ENCODE measurements around the gene C1orf226. TPM values are rescaled to one million over a fixed set of nuclear protein-coding genes. Genes with fewer than 3 reads are reported as not detected.

C1orf226 gene
- total and polyA plus RNA-seq, 10 of the 15 experiments (the other 5 are each of a cell fraction or from before 2014, with no cell fraction given): not detected

- no peak overlapping the region for H3K4me3 ChIP-seq
- H3K36me3 ChIP-seq (ENCODE audit: control insufficient read depth in 2 of 2, insufficient read depth in 2 of 2, low read length in 1 of 2): no peaks in the 10 kb centered on the region
- TF ChIP-seq YY1 (IDR thresholded peaks at IDR 0.05; ENCODE audit: low read depth, low read length): no peak
- TF ChIP-seq ATF3 (IDR thresholded peaks at IDR 0.05; ENCODE audit: borderline replicate concordance, extremely low read depth, low read depth, low read length): no peak
- TF ChIP-seq REST (IDR thresholded peaks at IDR 0.05; ENCODE audit: low read depth, low read length): no peak
- no peak for TF ChIP-seq NFYB (IDR thresholded peaks at IDR 0.05; ENCODE audit: insufficient read depth, low read depth, low read length)
- TF ChIP-seq CHD2 (IDR thresholded peaks at IDR 0.05; ENCODE audit: borderline replicate concordance, low read depth, low read length): no peak
- TF ChIP-seq FOXK2 (IDR thresholded peaks at IDR 0.05): no peak
- TF ChIP-seq HCFC1 (IDR thresholded peaks at IDR 0.05; ENCODE audit: low read length): no peak
- no peak for TF ChIP-seq MYC (IDR thresholded peaks at IDR 0.05; ENCODE audit: insufficient read depth, insufficient read length, insufficient replicate concordance, low read length, severe bottlenecking)
- no peak for TF ChIP-seq ZNF274 (IDR thresholded peaks at IDR 0.05; ENCODE audit: insufficient read depth, insufficient read length)
- TF ChIP-seq BRCA1 (IDR thresholded peaks at IDR 0.05; ENCODE audit: low read depth, low read length): no peak
- no peak for TF ChIP-seq RFX5 (IDR thresholded peaks at IDR 0.05; ENCODE audit: low read depth, low read length)
- TF ChIP-seq, protein P1, sequence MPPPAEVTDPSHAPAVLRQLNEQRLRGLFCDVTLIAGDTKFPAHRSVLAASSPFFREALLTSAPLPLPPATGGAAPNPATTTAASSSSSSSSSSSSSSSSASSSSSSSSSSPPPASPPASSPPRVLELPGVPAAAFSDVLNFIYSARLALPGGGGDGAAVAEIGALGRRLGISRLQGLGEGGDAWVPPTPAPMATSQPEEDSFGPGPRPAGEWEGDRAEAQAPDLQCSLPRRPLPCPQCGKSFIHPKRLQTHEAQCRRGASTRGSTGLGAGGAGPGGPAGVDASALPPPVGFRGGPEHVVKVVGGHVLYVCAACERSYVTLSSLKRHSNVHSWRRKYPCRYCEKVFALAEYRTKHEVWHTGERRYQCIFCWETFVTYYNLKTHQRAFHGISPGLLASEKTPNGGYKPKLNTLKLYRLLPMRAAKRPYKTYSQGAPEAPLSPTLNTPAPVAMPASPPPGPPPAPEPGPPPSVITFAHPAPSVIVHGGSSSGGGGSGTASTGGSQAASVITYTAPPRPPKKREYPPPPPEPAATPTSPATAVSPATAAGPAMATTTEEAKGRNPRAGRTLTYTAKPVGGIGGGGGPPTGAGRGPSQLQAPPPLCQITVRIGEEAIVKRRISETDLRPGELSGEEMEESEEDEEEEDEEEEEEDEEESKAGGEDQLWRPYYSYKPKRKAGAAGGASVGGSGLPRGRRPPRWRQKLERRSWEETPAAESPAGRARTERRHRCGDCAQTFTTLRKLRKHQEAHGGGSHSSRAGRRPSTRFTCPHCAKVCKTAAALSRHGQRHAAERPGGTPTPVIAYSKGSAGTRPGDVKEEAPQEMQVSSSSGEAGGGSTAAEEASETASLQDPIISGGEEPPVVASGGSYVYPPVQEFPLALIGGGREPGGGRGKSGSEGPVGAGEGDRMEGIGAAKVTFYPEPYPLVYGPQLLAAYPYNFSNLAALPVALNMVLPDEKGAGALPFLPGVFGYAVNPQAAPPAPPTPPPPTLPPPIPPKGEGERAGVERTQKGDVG (CRISPR knock-in tag; IDR thresholded peaks at IDR 0.05): no peak
- no peak for TF ChIP-seq RAD21 (IDR thresholded peaks at IDR 0.05; ENCODE audit: insufficient read depth, low read depth, low read length)
- H4K20me1 ChIP-seq (ENCODE audit: control insufficient read depth, insufficient read depth): no peaks in the 10 kb centered on the region
- no peak overlapping the region for H3K27ac ChIP-seq (ENCODE audit: control insufficient read depth, insufficient read depth)
- no peak for DNase-seq (ENCODE audit: low read depth, low spot score)
- no peak overlapping the region for H3K9ac ChIP-seq (ENCODE audit: control insufficient read depth, insufficient read depth, low read length)
- intact Hi-C loops (cut with micrococcal nuclease; ENCODE audit: unreplicated experiment): no loop called here
- ATAC-seq: no peak
- BruUV-seq (replicated peaks): no TSS peak
- CTCF ChIA-PET: no interaction called here
- no peaks in the 10 kb centered on the region for H3K9me3 ChIP-seq (replicated peaks; ENCODE audit: control insufficient read depth, insufficient read depth, low read length)
- H3K4me2 ChIP-seq (ENCODE audit: control insufficient read depth, insufficient read depth): no peak overlapping the region
- H3K4me1 ChIP-seq (ENCODE audit: control insufficient read depth, insufficient read depth, low read length): no peaks in the 10 kb centered on the region
- SMC1A ChIA-PET (ENCODE audit: uncharacterized antibody, unreplicated experiment): no interaction called here
- no peak for FAIRE-seq
- POLR2A ChIA-PET: no interaction called here
- RAD21 ChIA-PET (ENCODE audit: unreplicated experiment): no interaction called here
- WGBS (ENCODE audit: insufficient coverage, insufficient replicate concordance, low lambda C conversion rate, missing lambda C conversion rate): 16% methylated on average over 9 of the region's 9 CpGs
- H3K27me3 ChIP-seq (replicated peaks in 1 of 2; ENCODE audit: control insufficient read depth in 2 of 2, insufficient read depth in 2 of 2, low read length in 1 of 2): peaks cover 0 to 2% of the 10 kb centered on the region in 2 experiments; a peak in 3 of 4 replicates
- no peak overlapping the region for H2AFZ ChIP-seq (ENCODE audit: control insufficient read depth, low read depth, low read length)
- no peaks in the 10 kb centered on the region for H3K79me2 ChIP-seq (ENCODE audit: control insufficient read depth, insufficient read depth, low read length)
- in situ Hi-C loops (cut with MboI): no loop called here
These were observed 28.4 kb upstream of the C1orf226 start for GRCh38 chr1:162353078-162353477.
